Amniotic epithelial cell (primary cell): ENCODE measurements around the gene ZCCHC24.

Source experiments
- DNase-seq: peaks from one replicate; pipeline ENCODE4 v3.0.0-alpha.2; 2010; ENCODE audit warnings: low read depth

Gene ZCCHC24

DNA sequence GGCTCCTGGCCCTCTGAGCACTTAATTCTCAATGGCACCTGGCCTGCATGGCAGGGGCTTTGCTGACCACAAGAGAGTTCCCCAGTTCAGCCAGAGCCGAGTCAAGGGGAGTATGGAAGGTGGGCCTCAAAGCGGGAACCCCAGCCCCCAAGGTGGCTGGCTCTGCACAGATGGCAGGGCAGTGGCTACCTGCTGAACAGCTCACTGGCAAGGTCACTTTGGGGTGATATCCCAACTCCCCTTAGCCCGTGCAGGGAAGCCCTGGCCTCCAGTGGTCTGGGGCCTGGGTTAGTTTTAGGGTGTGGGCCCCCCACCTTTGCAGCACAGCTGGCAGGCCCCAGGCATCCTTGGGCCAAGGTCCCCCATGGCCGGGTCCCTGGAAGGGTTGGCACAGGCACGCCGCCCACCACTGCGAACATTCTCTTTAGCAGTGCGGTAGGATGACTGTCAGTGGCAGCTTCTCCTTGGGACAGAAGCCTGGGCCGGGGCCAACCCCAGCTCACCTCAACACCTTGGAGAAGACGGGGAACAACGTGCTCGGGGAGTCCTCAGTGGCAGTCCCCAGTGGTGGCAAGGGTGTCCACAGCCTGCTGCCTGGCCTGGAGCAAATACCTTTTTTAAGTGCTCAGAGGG lies 61.3 kb downstream of the ZCCHC24 start:
- no peak for DNase-seq

DNA sequence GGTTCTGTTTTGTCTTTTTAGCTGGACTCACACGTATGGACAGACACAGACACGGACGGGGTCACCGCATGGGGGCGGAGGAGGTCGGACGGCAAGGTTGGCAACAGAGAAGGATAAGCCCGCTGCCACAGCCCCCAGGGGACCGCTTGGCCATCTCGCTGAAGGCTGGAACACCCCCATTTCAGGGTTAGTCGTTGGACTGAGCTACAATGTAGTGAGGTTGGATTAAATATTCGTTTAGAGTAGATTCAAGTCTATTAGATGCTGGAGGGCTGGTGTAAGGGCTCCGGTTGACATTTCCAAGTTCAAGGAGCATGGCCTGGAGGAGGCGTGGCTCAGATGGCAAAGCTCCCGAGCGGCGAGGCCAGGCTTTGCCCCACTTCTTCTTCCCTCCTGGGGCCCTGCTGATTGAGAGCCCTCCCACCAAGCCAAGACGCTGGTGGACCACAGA lies 62.9 kb downstream of the ZCCHC24 start:
- DNase-seq, result no peak

DNA sequence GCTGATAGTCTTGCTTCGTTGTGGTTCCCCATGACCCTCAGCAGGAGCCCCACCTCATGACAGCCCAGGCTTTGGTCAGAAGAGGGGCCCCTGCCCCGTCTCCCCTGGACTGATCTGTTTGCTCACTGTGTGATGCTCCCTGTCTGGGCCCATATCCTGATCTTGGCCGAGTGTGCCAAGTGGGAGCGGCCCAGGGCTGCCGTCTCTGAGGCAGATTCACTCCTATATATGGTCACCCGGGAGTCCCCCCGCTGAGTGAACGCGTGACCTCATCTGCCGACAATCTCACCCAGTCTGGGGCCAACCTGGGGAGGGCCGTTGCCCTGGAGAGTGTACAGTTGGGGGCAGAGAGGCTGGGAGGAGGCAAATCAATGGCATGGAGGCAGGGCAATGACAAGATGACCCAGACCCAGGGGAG lies 63.6 kb downstream of the ZCCHC24 start:
- DNase-seq, result peak; percentile 78

DNA sequence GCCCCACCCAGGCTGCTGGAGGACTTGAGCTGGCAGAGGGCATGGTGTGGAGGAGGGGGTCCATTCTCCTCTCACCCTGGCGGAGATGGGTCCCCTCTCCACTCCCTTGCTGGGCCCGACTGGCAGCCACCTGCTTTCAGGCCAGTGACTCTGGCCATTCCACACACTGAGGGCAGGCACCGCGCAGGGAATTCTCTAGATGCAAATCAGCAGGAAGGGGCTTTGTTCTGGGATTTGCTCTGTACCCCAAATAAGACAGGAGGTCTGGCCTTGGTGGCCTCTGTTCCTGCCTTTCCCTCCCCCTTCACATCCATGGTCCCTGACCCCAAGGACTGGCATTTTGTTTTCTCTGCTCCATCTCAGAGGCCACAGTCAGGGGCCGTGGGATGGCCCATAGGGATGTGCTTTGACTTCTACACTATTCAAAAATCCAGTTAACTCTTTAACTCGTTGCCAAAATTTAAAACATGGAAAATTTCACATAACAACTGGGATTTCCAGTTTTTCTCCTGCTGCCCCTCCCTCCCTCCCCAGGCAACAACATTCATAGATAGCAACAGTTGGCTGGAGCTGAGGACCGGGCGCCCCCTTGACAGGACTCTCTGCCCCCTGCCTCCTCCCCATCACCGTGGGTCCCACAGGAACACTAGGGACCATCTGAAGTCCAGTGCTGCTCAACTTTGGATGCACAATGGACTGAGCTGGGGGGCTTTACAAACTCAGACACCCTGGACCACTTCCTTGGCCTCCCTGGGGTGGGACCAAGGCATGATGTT lies 64.3 kb downstream of the ZCCHC24 start:
- DNase-seq, result no peak

DNA sequence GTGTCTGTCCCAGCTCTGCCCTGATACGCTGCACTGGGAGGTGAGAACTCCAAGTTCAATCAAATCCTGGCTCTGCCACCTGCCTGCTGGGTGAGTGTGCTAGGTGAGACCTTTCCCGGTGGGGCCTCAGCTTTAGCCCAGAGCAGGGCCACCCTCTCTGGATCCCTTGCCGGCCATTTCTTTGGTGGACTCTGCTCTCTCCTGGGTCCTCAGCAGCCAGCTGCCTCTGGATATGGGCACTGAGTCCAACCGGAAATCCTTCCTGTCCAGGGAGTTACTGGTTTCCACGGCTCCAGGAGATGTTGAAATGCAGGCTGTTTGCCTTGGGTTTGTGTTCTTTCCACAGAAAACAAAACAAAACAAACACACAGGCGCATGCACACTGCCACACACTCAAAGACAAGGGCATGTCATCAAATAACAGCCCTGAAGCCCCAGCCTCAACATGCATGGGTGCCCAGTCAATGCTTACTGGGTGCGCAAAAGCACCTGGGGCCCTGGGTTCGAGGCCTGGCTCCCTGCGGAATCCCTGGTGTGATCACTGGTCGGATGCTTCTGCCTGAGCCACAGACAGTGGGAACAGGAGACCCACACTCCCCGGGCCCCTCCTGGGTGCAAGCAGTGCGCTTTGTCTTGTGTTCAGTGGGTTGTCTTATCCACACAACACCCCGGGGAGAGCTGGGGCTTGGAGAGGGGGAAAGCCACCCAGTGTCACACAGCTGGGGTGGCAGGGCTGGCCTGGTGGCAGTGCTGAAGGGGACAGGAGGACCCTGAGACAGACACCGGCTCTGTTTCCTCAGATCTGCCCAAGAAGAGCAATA lies 65.1 kb downstream of the ZCCHC24 start:
- peak; percentile 81 for DNase-seq

DNA sequence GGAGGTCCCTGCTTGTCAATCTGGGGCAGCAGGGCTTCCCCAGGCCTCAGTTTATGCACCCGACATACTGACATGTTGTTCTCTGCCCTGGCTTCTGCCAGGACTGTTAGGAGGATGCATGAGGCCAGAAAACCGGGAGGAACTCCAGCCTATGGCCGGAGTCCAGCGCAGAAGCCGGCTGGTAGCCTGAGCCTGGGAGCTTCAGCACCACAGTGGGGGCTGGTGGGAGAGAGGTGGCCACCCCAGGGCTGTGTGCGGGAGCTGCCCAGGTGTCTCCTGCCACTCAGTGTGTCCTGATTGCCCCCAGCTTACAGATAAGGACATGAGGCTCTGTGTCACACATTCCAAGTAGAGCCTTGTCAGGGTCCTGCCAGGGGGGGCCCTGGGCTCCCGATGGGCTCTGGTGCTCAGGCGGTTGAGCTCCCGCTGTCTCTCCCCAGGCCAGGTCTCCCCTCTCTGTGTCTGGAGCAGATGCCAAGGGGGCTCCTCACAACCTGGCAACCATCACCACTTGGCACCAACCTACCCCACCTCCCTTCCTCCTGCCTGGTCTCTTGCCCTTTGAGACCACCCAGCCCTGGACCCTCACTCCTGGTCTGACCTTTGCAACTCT lies 65.8 kb downstream of the ZCCHC24 start:
- DNase-seq, result no peak

DNA sequence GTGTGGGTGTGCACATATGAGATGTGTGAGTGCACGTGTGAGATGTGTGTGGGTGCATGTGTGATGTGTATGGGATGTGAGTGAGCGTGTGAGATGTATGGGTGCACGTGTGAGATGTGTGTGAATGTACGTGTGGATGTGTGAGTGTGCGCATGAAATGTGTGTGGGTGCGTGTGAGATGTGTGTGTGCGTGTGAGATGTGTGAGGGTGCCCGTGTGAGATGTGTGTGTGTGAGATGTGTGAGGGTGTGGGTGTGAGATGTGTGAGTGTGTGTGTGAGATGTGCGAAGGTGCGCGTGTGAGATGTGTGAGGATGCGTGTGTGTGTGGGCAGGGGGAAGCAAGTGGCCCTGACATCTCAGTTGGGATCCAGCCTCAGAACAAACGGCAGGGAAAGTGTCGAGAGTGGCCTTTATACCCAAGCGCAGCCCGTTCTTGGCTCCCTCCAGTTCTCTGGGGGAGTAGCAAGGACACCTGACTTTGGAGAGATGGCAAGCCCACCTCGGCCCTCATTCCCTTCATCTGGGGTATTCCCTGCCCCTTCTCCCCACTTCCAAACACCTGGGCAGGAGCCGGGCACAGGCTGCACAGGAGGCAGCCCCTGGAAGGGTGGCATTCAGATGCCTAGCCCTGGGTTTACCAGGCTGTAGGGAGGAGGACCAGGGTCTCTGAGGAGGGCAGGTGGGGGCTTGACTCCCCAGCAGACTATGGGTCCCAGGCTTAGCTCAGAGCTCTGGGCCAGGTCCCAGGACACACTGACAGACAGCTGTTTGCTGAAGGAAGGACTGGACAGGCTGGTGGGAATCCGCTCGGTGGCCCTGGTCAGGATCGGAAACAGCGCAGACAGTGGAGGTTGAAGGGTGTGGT lies 66.5 kb downstream of the ZCCHC24 start:
- DNase-seq, result no peak

DNA sequence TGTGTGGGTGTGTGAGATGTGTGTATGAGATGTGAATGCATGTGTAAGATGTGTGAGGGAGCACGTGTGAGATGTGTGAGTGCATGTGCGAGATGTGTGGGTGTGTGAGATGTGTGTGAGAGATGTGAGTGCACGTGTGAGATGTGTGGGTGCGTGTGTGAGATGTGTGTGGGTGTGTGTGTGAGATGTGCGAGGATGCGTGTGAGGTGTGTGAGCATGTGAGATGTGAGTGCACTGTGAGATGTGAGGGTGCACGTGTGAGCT lies 67.1 kb downstream of the ZCCHC24 start:
- DNase-seq, result no peak

DNA sequence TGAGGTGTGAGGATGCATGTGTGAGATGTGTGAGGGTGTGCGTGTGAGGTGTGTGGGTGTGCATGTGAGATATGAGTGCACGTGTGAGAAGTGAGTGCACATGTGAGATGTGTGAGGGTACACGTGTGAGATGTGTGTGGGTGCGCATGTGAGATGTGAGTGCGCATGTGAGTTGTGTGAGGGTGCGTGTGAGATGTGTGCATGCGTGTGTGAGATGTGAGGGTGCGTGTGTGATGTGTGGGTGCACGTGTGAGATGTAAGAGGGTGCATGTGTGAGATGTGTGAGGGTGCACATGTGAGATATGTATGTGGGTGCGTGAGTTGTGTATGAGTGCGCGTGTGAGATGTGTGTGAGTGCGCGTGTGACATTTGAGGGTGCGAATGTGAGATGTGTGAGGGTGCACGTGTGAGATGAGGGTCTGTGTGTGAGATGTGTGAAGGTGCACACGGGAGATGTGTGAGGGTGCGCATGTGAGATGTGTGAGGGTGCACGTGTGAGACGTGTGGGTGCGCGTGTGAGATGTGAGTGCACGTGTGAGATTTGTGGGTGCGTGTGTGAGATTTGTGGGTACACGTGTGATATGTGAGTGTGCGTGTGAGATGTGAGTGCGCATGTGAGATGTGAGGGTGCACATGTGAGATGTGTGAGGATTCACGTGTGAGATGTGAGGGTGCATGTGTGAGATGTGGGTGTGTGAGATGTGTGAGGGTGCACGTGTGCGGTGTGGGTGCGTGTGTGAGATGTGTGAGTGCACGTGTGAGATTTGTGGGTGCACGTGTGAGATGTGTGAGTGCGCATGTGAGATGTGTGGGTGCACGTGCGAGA lies 67.7 kb downstream of the ZCCHC24 start:
- no peak for DNase-seq

DNA sequence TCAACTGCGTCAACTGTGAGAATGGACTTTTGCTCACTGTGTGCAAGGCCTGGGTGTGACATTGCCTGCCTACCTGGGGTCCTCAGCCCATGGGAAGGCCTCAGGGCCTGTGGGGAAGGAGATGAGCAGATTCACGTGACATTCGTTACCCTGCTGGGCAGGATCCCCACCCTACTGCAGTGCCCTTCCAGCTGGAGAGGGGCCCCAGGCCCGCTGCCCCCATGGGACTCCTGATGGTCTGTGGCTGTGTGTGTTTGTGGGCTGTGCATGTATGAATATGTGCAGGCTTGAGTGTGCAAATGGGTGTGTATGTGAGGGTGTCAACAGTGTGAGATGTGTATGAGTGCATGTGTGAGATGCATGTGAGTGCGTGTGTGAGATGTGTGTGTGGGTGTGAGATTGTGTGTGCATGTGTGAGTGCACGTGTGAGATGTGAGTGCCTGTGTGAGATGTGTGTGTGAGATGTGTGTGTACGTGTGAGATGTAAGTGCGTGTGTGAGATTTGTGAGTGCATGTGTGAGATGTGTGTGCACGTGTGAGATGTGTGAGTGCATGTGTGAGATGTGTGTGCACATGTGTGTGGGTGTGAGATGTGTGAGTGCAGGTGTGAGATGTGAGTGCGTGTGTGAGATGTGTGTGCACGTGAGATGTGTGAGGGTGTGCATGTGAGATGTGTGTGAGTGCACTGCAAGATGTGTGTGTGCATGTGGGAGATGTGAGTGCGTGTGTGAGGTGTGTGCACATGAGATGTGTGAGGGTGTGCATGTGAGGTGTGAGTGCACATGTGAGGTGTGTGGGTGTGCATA lies 68.5 kb downstream of the ZCCHC24 start:
- no peak for DNase-seq

DNA sequence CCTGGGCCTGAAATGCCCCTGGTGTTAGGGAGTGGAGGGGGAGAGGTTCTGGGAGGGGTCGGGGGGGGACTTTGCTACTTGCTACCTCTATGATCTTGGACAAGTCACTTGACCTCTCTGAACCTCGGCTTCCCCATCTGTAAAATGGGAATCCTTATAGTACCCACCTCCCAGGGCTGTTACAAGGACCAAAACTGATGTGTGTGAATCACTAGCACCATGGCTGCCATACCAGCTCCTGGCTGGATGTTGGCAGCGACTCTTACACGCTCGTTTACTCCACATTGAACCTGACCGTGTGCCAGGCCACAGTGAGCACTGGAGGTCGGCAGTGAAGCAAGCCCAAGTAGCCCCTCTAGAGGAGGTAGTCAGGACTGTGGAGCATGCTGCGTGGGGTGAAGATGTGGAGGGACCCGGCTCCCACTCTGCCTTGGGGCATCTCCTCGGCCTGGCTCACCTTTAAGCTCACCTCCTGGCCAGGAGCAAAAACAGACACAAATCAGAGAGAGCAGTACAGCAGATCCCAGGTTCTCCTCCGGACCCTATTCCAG lies 69.3 kb downstream of the ZCCHC24 start:
- DNase-seq, result no peak

DNA sequence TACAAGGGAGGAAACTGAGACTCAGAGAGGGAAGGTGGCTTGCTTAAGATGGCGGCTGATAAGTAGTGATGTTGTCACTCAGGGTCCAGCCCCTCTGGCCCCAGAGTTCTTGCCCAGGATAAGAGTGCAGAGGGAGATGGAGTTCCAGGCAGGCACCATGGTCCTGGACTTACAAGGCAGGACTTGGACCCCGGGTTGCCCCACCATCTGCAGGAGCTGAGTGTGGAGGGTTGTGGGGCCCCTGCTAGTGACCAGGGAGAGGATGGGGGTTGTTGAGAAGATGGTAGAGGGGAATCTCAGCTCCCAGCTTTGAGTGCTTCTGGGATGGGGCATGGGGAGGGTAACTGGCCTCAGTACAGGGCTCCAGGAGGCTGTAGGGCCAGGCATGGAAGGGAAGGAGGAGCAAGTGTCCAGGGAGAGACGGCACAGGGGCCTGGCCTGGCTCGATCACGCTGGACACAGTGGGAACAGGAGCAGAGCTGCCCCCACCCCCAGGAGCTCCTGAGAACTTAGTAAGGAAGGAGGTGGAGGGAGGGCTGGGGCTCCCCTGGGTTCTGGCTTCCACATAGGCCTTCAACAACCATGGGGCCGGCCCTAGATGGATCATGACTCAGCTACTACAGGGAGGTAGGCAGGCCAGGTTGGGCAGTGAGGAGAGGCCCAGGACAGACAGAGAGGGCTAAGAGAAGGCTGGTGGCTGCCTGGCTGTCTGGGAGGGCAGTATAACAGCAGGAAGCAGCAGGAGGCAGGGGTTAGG lies 69.9 kb downstream of the ZCCHC24 start:
- peak; percentile 78 for DNase-seq

DNA sequence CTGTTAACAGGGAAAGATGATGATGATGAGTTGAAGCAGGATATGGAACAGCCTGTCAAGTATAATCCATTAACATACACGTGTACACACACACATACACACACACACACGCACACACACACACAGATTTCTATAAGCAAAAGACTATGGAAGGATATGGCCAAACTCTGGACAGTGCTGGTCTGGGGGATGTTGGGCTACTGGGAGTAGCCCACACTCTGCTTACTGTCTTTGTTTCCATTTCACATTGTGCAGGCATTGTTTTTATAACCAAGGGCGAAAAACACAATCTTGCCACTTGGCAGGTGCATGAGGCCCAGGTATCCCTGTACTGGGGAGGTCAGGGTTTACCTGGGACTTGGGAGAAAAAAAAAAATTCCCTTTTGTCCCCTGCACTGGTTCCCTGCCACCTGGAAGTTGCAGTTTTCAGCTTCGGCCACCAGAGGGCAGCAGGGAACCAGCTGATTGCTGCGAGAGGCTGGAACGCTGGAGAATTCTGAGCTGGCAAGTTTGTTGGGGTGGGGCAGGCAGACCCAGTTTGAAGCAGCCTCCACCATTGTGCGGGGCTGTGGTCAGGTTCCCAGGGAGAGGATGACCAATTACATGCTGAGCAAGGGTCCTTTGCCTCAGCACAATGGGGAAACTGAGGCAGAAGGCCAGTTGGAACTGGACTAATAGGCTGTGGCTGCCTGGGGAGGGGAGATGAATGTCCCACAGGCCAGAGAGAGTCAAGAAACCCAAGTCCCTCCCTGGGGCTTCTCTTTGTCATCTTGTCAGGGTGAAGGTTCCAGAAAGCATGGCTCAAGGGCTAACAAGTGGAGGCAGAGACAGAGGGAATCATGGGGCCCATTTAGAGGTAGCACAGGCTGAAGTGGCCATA lies 70.9 kb downstream of the ZCCHC24 start:
- peak; percentile 51 for DNase-seq

DNA sequence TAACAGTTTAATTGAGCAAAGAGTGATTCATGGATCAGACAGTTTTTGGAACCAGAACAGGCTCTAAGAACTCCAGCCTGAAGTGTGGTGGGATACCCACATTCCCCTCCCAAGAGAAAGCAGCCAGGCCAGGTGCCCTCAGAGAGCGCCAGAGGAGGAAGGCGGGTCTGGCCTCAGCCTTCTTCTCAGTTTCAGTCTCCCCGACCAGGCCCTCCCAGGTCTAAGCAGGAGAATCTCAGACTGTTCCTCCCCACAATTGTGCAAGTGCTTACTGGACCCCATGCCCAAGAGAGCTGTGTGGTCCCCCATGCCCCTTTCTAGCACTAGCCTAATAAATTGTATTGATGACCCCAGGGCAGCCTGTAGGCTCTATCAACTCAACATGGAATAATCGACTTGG lies 72.6 kb downstream of the ZCCHC24 start:
- DNase-seq, result no peak

DNA sequence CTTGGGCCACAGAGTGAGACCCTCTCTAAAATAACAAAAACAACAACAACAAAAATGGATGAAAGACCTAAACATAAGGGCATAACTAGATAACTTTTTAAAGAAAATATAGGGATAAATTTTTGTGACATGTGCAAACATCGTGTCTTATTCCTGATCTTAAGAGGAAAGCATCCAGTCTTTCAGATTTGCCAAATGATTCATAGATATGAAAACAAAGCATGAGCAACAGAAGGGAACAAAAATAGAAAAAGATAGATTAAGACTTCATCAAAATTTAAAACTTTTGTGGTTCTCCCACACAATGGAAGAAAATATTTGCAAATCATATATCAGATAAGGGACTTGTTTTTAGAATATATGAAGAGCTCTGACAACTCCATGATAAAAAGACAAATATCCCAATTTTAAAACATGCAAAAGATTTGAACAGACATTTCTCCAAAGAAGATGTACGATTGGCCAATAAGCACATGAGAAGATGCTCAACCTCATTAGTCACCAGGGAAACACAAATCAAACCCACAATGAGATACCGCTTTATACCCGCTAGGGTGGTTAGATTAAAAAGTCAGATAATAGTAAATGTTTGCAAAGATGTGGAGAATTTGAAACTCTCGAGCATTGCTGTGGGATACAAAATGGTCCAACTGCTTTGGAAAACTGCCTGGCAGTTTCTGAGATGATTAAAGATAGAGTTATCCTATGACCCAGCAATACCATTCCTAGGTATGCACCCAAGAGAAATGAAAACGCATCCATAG lies 77.8 kb downstream of the ZCCHC24 start:
- peak; percentile 79 for DNase-seq

DNA sequence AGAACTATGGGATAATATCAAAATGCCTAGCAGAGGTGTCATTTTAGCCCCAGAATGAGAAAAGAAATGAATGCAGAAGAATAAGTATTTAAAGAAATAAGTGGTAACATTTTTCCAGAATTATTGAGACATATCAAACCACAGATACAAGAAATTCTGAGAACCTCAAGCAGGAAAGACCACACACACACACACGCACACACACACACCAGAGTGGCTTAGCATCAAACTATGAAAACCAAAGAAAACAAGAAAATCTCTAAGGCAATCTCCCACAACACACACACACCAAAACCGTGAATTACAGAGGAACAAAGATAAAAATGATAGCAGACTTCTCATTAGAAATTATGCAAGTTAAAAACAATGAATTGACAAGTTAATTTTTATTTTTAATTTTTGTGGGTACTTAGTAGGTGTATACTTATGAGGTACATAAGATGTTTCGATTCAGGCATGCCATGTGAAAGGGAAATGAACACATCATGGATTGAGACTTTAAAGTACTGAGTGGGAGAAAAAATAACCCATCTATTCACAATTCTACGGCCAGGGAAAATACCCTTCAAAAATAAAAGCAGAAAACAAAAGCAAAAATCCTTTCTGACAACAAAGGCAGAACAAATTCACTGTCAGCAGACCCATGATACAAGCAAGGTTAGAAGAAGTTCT lies 83.6 kb downstream of the ZCCHC24 start:
- peak; percentile 63 for DNase-seq
